ENCODE data around the gene RNF151. TPM values are rescaled to one million over a fixed set of nuclear protein-coding genes. Genes with fewer than 3 reads are reported as not detected.
"Not testable (repeated sequence)": the region's sequence is repeated elsewhere in the genome, so short reads cannot be mapped to it uniquely, and the experiment has no call there.

The RNF151 gene
- total and polyA plus RNA-seq, 8 donors: 0.12 to 0.61 TPM; not detected in 6

- no peak for FAIRE-seq
- TF ChIP-seq CTCF (IDR thresholded peaks at IDR 0.05): no peak
- intact Hi-C loops (cut with DNase I): no loop called here
- DNase-seq: peak in 5 of 6 donors; percentile 28 to 82 (median 67)
- Histone ChIP-seq H3K27me3 (no peaks in the 10 kb centered on the region), H3K4me1 (peaks cover 0 to 26% (median 17%) of the 10 kb centered on the region in 3 donors), H3K36me3 (peaks cover 0 to 20% (median 10%) of the 10 kb centered on the region in 3 donors), H3K9me3 (no peaks in the 10 kb centered on the region), H3K4me3 (peak overlapping the region in 2 of 4 donors; percentile 72 to 84), H3K27ac (peak overlapping the region in 1 of 4 donors; percentile 79)
- WGBS, 2 donors: 23 to 25% methylated on average over 14 of the region's 14 CpGs
- peak in 1 of 4 donors; percentile 0 for ATAC-seq
Observed at GRCh38 chr16:1958715-1959268, 7.9 kb upstream of the RNF151 start.

GRCh38 chr16:1959269-1960039, 7.2 kb upstream of the RNF151 start, which contains the start of gene NDUFB10:
Gene NDUFB10, plus strand, starts transcription at chr16:1959538. Its CDS starts 87 bp downstream, at chr16:1959625.
- Histone ChIP-seq H3K4me3 (peak within 1 kb of the TSS; percentile 32 to 91 (median 78)), H3K4me1 (peaks cover 0 to 21% (median 17%) of the 10 kb centered on the region in 3 donors), H3K27ac (peak within 1 kb of the TSS; percentile 35 to 79 (median 66)), H3K36me3 (peaks cover 0 to 20% (median 10%) of the 10 kb centered on the region in 3 donors), H3K27me3 (no peaks in the 10 kb centered on the region), H3K9me3 (no peaks in the 10 kb centered on the region)
- ATAC-seq (peak; percentile 86 to 93 (median 90)), FAIRE-seq (no peak), DNase-seq (peak; percentile 89 to 99 (median 96))
- intact Hi-C loops (cut with DNase I): no loop called here
- WGBS, 2 donors: 0 to 1% methylated on average over 73 to 79 of the region's 79 CpGs
- peak; percentile 25 to 56 (median 51) for TF ChIP-seq CTCF (IDR thresholded peaks at IDR 0.05)

- peaks cover 0 to 23% (median 20%) of the 10 kb centered on the region in 3 donors for H3K4me1 ChIP-seq
- FAIRE-seq (no peak), DNase-seq (peak in 2 of 6 donors; percentile 24 to 55), ATAC-seq (no peak)
- H3K27ac ChIP-seq: no peak overlapping the region
- H3K27me3 ChIP-seq: no peaks in the 10 kb centered on the region
- no peak for TF ChIP-seq CTCF (IDR thresholded peaks at IDR 0.05)
- WGBS, 2 donors: 43 to 45% methylated on average over 20 of the region's 20 CpGs
- intact Hi-C loops (cut with DNase I): no loop called here
- peaks cover 0 to 20% (median 10%) of the 10 kb centered on the region in 3 donors for H3K36me3 ChIP-seq
- no peaks in the 10 kb centered on the region for H3K9me3 ChIP-seq
- H3K4me3 ChIP-seq: peak overlapping the region in 3 of 4 donors; percentile 32 to 84 (median 72)
Observed at GRCh38 chr16:1960665-1961630, 5.7 kb upstream of the RNF151 start.

GRCh38 chr16:1961651-1962067, 5.0 kb upstream of the RNF151 start:
- Histone ChIP-seq H3K27me3 (no peaks in the 10 kb centered on the region), H3K27ac (no peak overlapping the region), H3K36me3 (peaks cover 0 to 20% (median 10%) of the 10 kb centered on the region in 3 donors), H3K4me1 (peaks cover 0 to 25% (median 20%) of the 10 kb centered on the region in 3 donors), H3K9me3 (no peaks in the 10 kb centered on the region), H3K4me3 (no peak overlapping the region)
- peak in 2 of 6 donors; percentile 43 to 45 for DNase-seq
- TF ChIP-seq CTCF (IDR thresholded peaks at IDR 0.05): no peak
- FAIRE-seq: no peak
- ATAC-seq: no peak
- whole genome bisulfite sequencing, 2 donors: 61% methylated on average over 6 of the region's 6 CpGs
- intact Hi-C loops (cut with DNase I): no loop called here

- peak in 2 of 6 donors; percentile 44 to 77 for DNase-seq
- H3K4me3 ChIP-seq: peak overlapping the region in 3 of 4 donors; percentile 80 to 96 (median 95)
Observed at GRCh38 chr16:1962161-1963153, 4.2 kb upstream of the RNF151 start.

More at GRCh38 chr16:1962161-1963153, 4.2 kb upstream of the RNF151 start:
- ATAC-seq; intact Hi-C loops (cut with DNase I); H3K27ac ChIP-seq; FAIRE-seq; H3K9me3 ChIP-seq; H3K27me3 ChIP-seq: not testable (repeated sequence)
- Histone ChIP-seq H3K4me1 (peaks cover 0 to 25% (median 20%) of the 10 kb centered on the region in 3 donors), H3K36me3 (peaks cover 0 to 20% (median 10%) of the 10 kb centered on the region in 3 donors)
- 81 to 82% methylated on average over 33 to 37 of the region's 37 CpGs for WGBS, 2 donors

Data from pancreas (tissue), 10 donors.